ENCODE measurements around the gene GOLGB1.
A peak's percentile ranks its signal among the peaks of the same experiment; 100 is the strongest.

GOLGB1 gene

DNA sequence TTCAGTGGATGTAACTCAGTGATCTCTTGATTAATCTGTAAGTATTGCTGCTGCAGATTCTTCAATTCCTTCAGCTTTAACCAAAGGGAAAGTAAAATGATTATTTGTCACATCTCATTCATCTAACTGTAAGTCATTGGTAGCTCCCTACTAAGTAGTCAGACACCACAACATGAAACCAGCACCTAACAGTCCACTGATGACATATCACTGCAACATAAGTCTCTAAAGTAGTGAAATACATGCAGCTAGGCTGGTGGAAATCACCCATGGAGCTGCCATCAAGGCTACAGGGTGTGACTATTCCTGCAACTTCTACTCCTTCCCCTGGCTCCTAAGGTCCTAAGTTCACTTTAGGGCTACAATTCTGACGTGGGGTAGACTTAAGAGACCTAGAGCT lies 67.7 kb downstream of the GOLGB1 start:
- DNase-seq: no peak

GRCh38 chr3:121677141-121677540 lies 72.4 kb downstream of the GOLGB1 start:
- no peak for DNase-seq

- no peak for DNase-seq
Observed at GRCh38 chr3:121670676-121671075, 78.9 kb downstream of the GOLGB1 start.

GRCh38 chr3:121667333-121667732 lies 82.2 kb downstream of the GOLGB1 start:
- no peak for DNase-seq

- DNase-seq: no peak
Observed at GRCh38 chr3:121665488-121665887, 84.1 kb downstream of the GOLGB1 start.

DNA sequence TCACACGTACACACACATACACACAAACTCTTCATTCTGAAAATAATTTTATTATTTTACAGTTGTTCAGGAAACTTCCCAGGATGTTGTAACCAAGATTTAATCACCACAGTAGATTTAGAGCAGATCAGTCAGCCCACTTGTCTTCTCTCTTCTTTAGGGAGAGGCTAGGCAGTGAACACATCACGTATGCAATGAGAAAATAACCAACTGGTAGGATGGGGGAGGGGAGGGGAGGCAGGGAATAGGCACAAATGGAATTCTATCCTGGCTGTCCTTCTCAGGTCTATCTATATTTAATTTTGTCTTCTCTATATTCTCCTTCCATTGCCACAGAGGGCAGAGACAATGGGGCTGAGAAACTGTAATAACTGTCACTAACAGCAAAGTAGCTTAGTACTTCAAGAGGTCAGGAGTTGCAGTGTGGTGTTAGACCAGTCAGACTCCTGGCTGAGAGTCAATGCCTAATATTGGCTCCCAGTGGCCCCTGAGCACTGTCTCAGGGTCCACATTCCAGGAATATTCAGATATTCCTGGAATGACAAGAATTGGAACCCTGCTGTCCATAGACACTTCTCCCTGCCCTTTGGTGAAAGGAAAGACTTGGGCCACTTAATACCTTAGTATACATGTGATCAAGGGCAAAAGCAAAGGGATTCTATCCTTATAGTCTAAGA lies 86.2 kb downstream of the GOLGB1 start:
- no peak for DNase-seq

DNA sequence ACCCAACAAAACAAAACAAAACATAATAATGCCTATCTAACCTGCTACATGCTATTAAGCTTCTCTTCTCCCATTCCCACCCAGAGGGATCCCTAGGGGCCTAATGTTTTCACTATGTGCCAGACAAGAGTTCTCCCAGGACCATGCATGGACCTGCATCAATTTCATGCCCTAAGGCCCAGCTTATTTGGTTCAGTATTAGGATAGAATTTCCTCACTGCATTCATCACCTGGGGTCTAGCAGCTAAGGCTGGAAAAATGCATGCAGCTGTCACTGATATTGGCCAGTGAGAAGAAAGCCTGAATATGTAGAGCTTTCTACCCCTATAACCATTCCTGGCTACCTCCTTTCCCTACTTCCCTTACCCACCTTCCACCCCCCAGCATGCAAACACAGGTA lies 86.8 kb downstream of the GOLGB1 start:
- no peak for DNase-seq

GRCh38 chr3:121661376-121661775 lies 88.2 kb downstream of the GOLGB1 start:
- no peak for DNase-seq

GRCh38 chr3:121660356-121661171 lies 89.0 kb downstream of the GOLGB1 start, which contains the start of gene HCLS1:
Gene HCLS1 (minus strand): TSS chr3:121660903. CDS start chr3:121658347, 2,556 bp downstream.
- DNase-seq: peak; percentile 89

GRCh38 chr3:121659586-121659985 lies 90.0 kb downstream of the GOLGB1 start:
- no peak for DNase-seq

GRCh38 chr3:121658716-121659435 lies 90.7 kb downstream of the GOLGB1 start:
- no peak for DNase-seq

DNA sequence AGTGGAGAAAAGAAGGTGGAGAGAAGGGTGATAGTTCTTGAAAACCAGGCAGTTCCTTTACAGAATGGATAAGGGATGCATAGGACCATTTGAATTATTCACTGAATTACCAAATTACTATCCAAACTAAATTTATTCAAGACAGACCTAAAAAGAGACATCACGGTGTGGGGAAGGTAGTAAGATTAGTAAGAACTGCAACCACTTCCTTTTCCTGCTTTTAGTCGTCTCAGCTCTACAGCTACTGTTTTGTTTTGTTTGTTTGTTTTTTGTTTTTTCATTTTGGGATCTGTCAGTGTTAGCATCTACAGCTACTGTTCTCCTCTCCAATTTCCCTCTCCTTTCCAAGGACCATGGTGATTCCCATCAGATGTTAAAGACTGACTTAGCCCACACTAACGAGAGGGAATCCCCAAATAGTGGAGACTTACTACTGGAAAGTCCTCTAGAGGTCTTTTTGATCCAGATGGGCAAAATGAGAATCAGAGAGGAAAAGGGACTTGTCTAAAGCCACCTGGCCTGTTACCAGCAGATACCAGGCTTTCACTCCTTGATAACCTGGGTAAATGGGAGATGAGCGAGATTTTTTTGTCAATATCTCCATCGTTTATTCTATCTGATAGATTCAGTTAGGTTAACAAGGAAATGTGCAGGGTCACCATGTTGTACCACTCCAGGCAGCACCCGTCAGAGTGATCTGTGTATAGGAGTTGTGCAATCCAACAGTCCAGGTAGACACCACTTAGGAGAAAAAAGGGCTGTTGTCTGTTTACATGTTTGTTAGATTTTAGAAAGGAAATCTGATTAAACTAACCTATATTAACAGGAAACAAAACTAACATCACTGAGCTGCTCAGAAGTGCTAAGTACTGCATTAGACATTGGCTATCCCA lies 94.8 kb downstream of the GOLGB1 start:
- DNase-seq: no peak

GRCh38 chr3:121651684-121652083 lies 97.9 kb downstream of the GOLGB1 start:
- no peak for DNase-seq

GRCh38 chr3:121649645-121650044 lies 99.9 kb downstream of the GOLGB1 start:
- no peak for DNase-seq

DNA sequence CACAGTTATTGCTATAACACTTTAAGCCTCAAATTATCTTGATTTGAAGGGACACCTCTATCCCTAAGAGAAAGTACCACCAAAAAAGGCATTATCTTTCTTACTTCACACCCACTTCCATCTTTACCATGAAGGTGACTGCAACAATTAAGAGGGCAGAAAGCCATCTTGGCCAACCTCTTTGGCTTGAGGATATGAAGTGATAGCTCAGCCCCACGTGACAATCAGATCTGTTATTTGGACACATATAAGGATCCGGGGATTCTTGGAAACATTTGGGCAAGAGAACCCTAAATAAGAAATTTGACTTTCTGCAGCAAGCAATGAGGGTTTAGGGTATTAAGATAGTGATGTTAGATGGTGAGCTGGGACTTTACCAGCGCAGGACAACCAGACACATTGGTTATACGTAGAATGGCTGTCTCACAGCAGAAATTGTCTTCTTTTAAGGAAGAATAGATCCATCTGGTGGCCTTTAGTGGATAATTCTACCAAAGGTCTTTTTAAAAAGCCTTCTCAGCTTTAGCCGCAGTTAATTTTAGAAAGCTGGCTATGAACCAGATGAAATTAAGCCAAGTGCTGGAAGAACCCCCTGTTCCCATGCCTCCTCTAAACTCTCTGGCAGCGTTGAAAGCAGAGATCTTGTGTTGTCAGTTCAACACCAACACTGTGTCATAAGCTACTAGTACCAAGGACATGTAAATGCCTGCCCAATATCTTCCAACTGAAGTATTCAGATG lies 101.2 kb downstream of the GOLGB1 start:
- DNase-seq: no peak

DNA sequence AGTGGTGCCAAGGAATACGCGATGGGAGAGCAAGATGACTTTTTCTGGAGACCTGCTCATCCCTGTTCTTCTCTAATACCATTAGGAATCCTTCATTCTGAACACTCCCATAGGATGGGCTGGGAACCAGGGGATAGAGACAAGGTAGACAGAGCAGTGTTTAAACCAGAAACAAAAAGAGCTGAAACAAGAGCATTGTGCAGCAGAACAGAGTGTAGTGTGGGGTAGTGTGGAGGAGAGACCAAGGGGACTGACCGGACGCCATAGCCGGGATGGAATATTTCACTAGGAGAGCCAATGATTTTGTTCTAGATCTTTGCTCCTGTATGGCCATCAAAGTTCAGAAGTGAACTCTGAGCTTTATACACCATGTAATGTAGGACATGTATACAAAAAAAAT lies 104.5 kb downstream of the GOLGB1 start:
- no peak for DNase-seq

DNA sequence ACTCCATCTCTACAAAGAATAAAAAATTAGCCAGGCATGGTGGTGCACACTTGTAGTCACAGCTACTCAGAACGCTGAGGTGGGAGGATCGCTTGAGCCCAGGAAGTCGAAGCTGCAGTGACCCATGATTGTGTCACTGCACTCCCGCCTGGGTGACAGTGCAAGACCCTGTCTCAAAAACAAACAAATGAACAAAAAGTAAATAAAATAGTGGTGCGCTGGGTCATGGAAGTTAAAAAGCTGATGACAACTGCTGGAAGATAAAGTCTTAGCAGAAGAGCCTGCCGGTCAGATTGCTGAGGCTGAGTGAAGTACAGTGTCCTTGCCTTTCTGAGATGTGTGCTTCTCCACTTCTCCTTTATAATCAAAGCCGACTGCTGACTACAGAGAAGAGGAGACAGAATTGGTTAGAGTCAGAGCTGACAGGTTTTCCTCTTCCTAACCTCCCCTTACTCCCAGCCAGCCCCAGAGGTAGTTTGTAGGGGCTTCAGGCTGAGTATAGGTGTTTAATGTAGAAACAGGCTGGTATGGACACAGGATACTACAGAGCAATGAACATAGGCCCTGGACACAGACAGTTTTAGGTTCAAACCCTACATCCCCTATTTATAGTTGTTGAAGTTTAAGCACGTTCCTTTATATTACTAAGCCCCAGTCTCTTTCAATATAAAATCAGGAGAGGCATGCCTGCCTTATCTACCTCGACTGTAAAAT lies 106.8 kb downstream of the GOLGB1 start:
- no peak for DNase-seq

- DNase-seq: no peak
Observed at GRCh38 chr3:121641127-121641526, 108.4 kb downstream of the GOLGB1 start.

DNA sequence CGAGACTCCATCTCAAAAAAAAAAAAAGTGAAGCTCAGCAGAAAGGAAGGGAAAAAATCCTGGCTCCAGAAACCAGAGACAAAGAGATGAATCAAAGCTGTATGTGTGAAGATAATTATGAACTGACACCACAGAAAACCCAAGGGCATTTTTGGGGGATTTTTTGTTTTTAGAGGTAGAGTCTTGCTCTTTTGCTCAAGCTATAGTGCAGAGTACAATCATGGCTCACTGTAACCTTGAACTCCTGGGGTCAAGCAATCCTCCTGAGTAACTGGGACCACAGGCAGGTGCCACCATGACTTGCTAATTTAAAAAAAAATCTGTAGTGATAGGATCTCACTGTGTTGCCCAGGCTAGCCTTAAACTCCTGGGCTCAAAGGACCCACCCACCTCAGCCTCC lies 111.6 kb downstream of the GOLGB1 start:
- no peak for DNase-seq

DNA sequence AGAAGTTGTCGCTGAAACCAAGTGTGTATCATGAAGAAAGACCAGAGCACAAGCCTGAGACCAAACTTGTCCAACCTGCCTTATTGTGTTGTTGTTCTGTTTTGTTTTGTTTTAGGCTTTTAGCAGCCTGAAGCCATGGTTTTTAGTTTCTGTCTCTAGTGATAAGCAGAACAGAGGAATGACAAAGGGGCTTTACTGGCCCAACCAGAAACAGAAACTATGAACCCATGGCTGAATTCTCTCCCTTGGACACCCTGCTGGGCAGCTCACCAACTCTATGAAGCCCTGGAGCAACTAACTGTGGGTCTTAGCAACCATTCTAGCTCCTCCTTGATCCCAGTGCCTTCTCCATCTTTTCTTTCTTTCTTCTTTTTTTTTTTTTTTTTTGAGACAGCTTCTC lies 119.2 kb downstream of the GOLGB1 start:
- no peak for DNase-seq

- no peak for DNase-seq
Observed at GRCh38 chr3:121629601-121630000, 119.9 kb downstream of the GOLGB1 start.
